ENCODE results near the gene CDH5.
"Not testable (repeated sequence)": the region's sequence is repeated elsewhere in the genome, so short reads cannot be mapped to it uniquely, and the experiment has no call there.

Gene CDH5

GRCh38 chr16:66442502-66443268 is 76.2 kb downstream of the CDH5 start:
- Histone ChIP-seq H3K27ac (no peak overlapping the region), H3K36me3 (replicated peaks) (no peaks in the 10 kb centered on the region), H3K27me3 (replicated peaks) (peaks cover 10% of the 10 kb centered on the region), H3K4me3 (ENCODE audit: low read depth, low read length) (no peak overlapping the region)
- no peak for DNase-seq
- TF ChIP-seq CTCF (IDR thresholded peaks at IDR 0.05; ENCODE audit: low read depth, low read length, missing control alignments): no peak
- in situ Hi-C loops (cut with HindIII; ENCODE audit: low pct_ligation_motif_present, low sequenced_read_pairs): no loop called here

GRCh38 chr16:66443269-66443652 is 76.8 kb downstream of the CDH5 start:
- peaks cover 10% of the 10 kb centered on the region for H3K27me3 ChIP-seq (replicated peaks)

GRCh38 chr16:66444049-66444481 is 77.6 kb downstream of the CDH5 start:
- Histone ChIP-seq H3K27ac (no peak overlapping the region), H3K36me3 (replicated peaks) (no peaks in the 10 kb centered on the region), H3K4me3 (ENCODE audit: low read depth, low read length) (no peak overlapping the region), H3K27me3 (replicated peaks) (peaks cover 11% of the 10 kb centered on the region)
- no peak for DNase-seq
- peak; percentile 47 for TF ChIP-seq CTCF (IDR thresholded peaks at IDR 0.05; ENCODE audit: low read depth, low read length, missing control alignments)
- in situ Hi-C loops (cut with HindIII; ENCODE audit: low pct_ligation_motif_present, low sequenced_read_pairs): no loop called here

More at GRCh38 chr16:66443269-66443652, 76.8 kb downstream of the CDH5 start:
- no peak for DNase-seq
- Histone ChIP-seq H3K4me3 (ENCODE audit: low read depth, low read length) (no peak overlapping the region), H3K36me3 (replicated peaks) (no peaks in the 10 kb centered on the region), H3K27ac (no peak overlapping the region)
- no peak for TF ChIP-seq CTCF (IDR thresholded peaks at IDR 0.05; ENCODE audit: low read depth, low read length, missing control alignments)
- in situ Hi-C loops (cut with HindIII; ENCODE audit: low pct_ligation_motif_present, low sequenced_read_pairs): no loop called here

- no peak overlapping the region for H3K27ac ChIP-seq
- DNase-seq: no peak
- H3K4me3 ChIP-seq (ENCODE audit: low read depth, low read length): no peak overlapping the region
- no peaks in the 10 kb centered on the region for H3K36me3 ChIP-seq (replicated peaks)
- peaks cover 8% of the 10 kb centered on the region for H3K27me3 ChIP-seq (replicated peaks)
- in situ Hi-C loops (cut with HindIII; ENCODE audit: low pct_ligation_motif_present, low sequenced_read_pairs): no loop called here
- TF ChIP-seq CTCF (IDR thresholded peaks at IDR 0.05; ENCODE audit: low read depth, low read length, missing control alignments): no peak
Observed at GRCh38 chr16:66446737-66447136, 80.2 kb downstream of the CDH5 start.

- in situ Hi-C loops (cut with HindIII; ENCODE audit: low pct_ligation_motif_present, low sequenced_read_pairs): no loop called here
- Histone ChIP-seq H3K27ac (no peak overlapping the region), H3K27me3 (replicated peaks) (peaks cover 8% of the 10 kb centered on the region), H3K36me3 (replicated peaks) (no peaks in the 10 kb centered on the region), H3K4me3 (ENCODE audit: low read depth, low read length) (no peak overlapping the region)
- TF ChIP-seq CTCF (IDR thresholded peaks at IDR 0.05; ENCODE audit: low read depth, low read length, missing control alignments): no peak
- DNase-seq: no peak
Observed at GRCh38 chr16:66447491-66447890, 81.0 kb downstream of the CDH5 start.

GRCh38 chr16:66451548-66451947 is 85.1 kb downstream of the CDH5 start:
- TF ChIP-seq CTCF (IDR thresholded peaks at IDR 0.05; ENCODE audit: low read depth, low read length, missing control alignments): no peak
- no peak overlapping the region for H3K27ac ChIP-seq
- H3K27me3 ChIP-seq (replicated peaks): peaks cover 2% of the 10 kb centered on the region
- no peak overlapping the region for H3K4me3 ChIP-seq (ENCODE audit: low read depth, low read length)
- DNase-seq: no peak
- in situ Hi-C loops (cut with HindIII; ENCODE audit: low pct_ligation_motif_present, low sequenced_read_pairs): no loop called here
- no peaks in the 10 kb centered on the region for H3K36me3 ChIP-seq (replicated peaks)

GRCh38 chr16:66453230-66453629 is 86.7 kb downstream of the CDH5 start:
- H3K27ac ChIP-seq; DNase-seq; H3K36me3 ChIP-seq (replicated peaks); H3K4me3 ChIP-seq (ENCODE audit: low read depth, low read length); in situ Hi-C loops (cut with HindIII; ENCODE audit: low pct_ligation_motif_present, low sequenced_read_pairs); H3K27me3 ChIP-seq (replicated peaks): not testable (repeated sequence)

Measured in brain microvascular endothelial cell (primary cell).